Measurements from ENCODE around the gene LSM14A.

- TF ChIP-seq CTCF (conservative IDR thresholded peaks at IDR 0.05; ENCODE audit: low read length) (no peak), EZH2phosphoT487 (IDR thresholded peaks at IDR 0.05; ENCODE audit: borderline replicate concordance, low read depth, low read length) (no peak)
Observed at GRCh38 chr19:34277244-34277643, 104.9 kb downstream of the LSM14A start.

Data from OCI-LY7 (cell line).